H9 (cell line): Measurements from ENCODE around the gene MBD5. TPM values are rescaled to one million over a fixed set of nuclear protein-coding genes. Genes with fewer than 3 reads are reported as not detected.

ENCODE experiments used
- DNase-seq: peaks from one replicate; pipeline ENCODE4 v3.0.0-alpha.2; 2017
- H2AFZ ChIP-seq: one replicate; pipeline ENCODE4 v1.6.1; 2013; ENCODE audit warnings: mild to moderate bottlenecking, low read length, control low read depth, moderate library complexity
- H2AK5ac ChIP-seq: 2 replicates; pipeline ENCODE4 v1.6.1; 2013; ENCODE audit warnings: low read length, control low read depth, mixed read lengths; ENCODE audit not compliant: insufficient read length
- H2BK120ac ChIP-seq: one replicate; pipeline ENCODE4 v1.6.1; 2013; ENCODE audit warnings: low read depth, mild to moderate bottlenecking, low read length, control low read depth, inconsistent platforms; ENCODE audit not compliant: poor library complexity, severe bottlenecking
- H2BK12ac ChIP-seq: 2 replicates; pipeline ENCODE4 v1.6.1; 2013; ENCODE audit warnings: low read length, control low read depth, mixed read lengths, low read depth; ENCODE audit not compliant: insufficient read length
- H2BK15ac ChIP-seq: 2 replicates; pipeline ENCODE4 v1.6.1; 2013; ENCODE audit warnings: low read depth, low read length, control low read depth
- H2BK20ac ChIP-seq: one replicate; pipeline ENCODE4 v1.6.1; 2013; ENCODE audit warnings: low read depth, mild to moderate bottlenecking, low read length, control low read depth, inconsistent platforms; ENCODE audit not compliant: poor library complexity, severe bottlenecking
- H2BK5ac ChIP-seq: 2 replicates; pipeline ENCODE4 v1.6.1; 2013; ENCODE audit warnings: low read length, control low read depth, mixed read lengths; ENCODE audit not compliant: insufficient read length
- H3K14ac ChIP-seq: 2 replicates; pipeline ENCODE4 v1.6.1; 2013; ENCODE audit warnings: low read length, control low read depth; ENCODE audit not compliant: insufficient read depth
- H3K18ac ChIP-seq: 2 replicates; pipeline ENCODE4 v1.6.1; 2013; ENCODE audit warnings: low read depth, mild to moderate bottlenecking, mixed read lengths, low read length, control low read depth; ENCODE audit not compliant: insufficient read length
- H3K23ac ChIP-seq: 2 replicates; pipeline ENCODE4 v1.6.1; 2013; ENCODE audit warnings: low read length, control low read depth, mixed read lengths, low read depth; ENCODE audit not compliant: insufficient read length
- H3K23me2 ChIP-seq: 2 replicates; pipeline ENCODE4 v1.6.1; 2013; ENCODE audit warnings: low read depth, mild to moderate bottlenecking, mixed read lengths, low read length, control low read depth; ENCODE audit not compliant: insufficient read length, poor library complexity, severe bottlenecking
- H3K27ac ChIP-seq: 2 replicates; pipeline ENCODE4 v1.5.1; 2013; ENCODE audit warnings: low read length, control low read depth, mixed read lengths, low read depth; ENCODE audit not compliant: insufficient read length
- H3K27me3 ChIP-seq: 2 replicates; pipeline ENCODE4 v1.6.1; 2013; ENCODE audit warnings: low read length, control low read depth, inconsistent platforms; ENCODE audit not compliant: insufficient read depth
- H3K4ac ChIP-seq: 2 replicates; pipeline ENCODE4 v1.6.1; 2013; ENCODE audit warnings: low read depth, mild to moderate bottlenecking, control low read depth, inconsistent platforms, low read length, moderate library complexity
- H3K4me1 ChIP-seq: 2 replicates; pipeline ENCODE4 v1.6.1; 2013; ENCODE audit warnings: low read length, control low read depth, inconsistent platforms; ENCODE audit not compliant: insufficient read depth
- H3K4me2 ChIP-seq: 2 replicates; pipeline ENCODE4 v1.6.1; 2013; ENCODE audit warnings: low read length, control low read depth, mixed read lengths; ENCODE audit not compliant: insufficient read length, insufficient read depth
- H3K56ac ChIP-seq: 2 replicates; pipeline ENCODE4 v1.6.1; 2013; ENCODE audit warnings: low read depth, mild to moderate bottlenecking, mixed read lengths, low read length, control low read depth; ENCODE audit not compliant: insufficient read length
- H3K79me1 ChIP-seq: 2 replicates; pipeline ENCODE4 v1.6.1; 2013; ENCODE audit warnings: low read depth, mild to moderate bottlenecking, moderate library complexity, low read length, control low read depth, inconsistent platforms; ENCODE audit not compliant: insufficient read depth, poor library complexity, severe bottlenecking
- H3K79me2 ChIP-seq: 2 replicates; pipeline ENCODE4 v1.6.1; 2013; ENCODE audit warnings: low read length, control low read depth, inconsistent platforms; ENCODE audit not compliant: insufficient read depth
- H3K9ac ChIP-seq: 2 replicates; pipeline ENCODE4 v1.6.1; 2013; ENCODE audit warnings: low read length, control low read depth, mixed read lengths; ENCODE audit not compliant: insufficient read length; ENCODE audit errors: extremely low read depth
- H3K9me3 ChIP-seq: one replicate; pipeline ENCODE4 v1.6.1; 2013; ENCODE audit warnings: low read depth, low read length, inconsistent platforms; ENCODE audit not compliant: control insufficient read depth
- H3T11ph ChIP-seq: one replicate; pipeline ENCODE4 v1.6.1; 2013; ENCODE audit warnings: mild to moderate bottlenecking, low read length, control low read depth, inconsistent platforms
- H4K20me1 ChIP-seq: one replicate; pipeline ENCODE4 v1.6.1; 2013; ENCODE audit not compliant: control insufficient read depth, insufficient read length, insufficient read depth
- H4K5ac ChIP-seq: 2 replicates; pipeline ENCODE4 v1.6.1; 2013; ENCODE audit warnings: low read depth, mild to moderate bottlenecking, mixed read lengths, low read length, control low read depth; ENCODE audit not compliant: insufficient read length
- H4K8ac ChIP-seq: replicated peaks from 2 replicates; pipeline ENCODE4 v1.6.1; 2013; ENCODE audit warnings: low read length, control low read depth, mixed read lengths, low read depth; ENCODE audit not compliant: insufficient read length
- H4K91ac ChIP-seq: 2 replicates; pipeline ENCODE4 v1.6.1; 2013; ENCODE audit warnings: low read depth, mild to moderate bottlenecking, moderate library complexity, mixed read lengths, low read length, control low read depth; ENCODE audit not compliant: insufficient read length
- H3K27ac Mint-ChIP-seq, 3 experiments: 2 replicates in 2 of 3; 3 replicates in 1 of 3; pipeline ENCODE4 v1.8.0; 2020 to 2021; ENCODE audit warnings: mixed read lengths in 3 of 3, mild to moderate bottlenecking in 1 of 3, moderate library complexity in 1 of 3
- H3K27me3 Mint-ChIP-seq: 2 replicates; pipeline ENCODE4 v1.8.0; 2021; ENCODE audit warnings: low read depth, mild to moderate bottlenecking, moderate library complexity, mixed read lengths
- H3K36me3 Mint-ChIP-seq, 3 experiments: 2 replicates in 2 of 3; 3 replicates in 1 of 3; pipeline ENCODE4 v1.8.0; 2020 to 2021; ENCODE audit warnings: low read depth in 3 of 3, mixed read lengths in 3 of 3; ENCODE audit not compliant: insufficient read depth in 1 of 3
- H3K4me1 Mint-ChIP-seq, 2 experiments: 2 replicates each; pipeline ENCODE4 v1.8.0; 2020; ENCODE audit warnings: mixed read lengths in 2 of 2
- H3K4me3 Mint-ChIP-seq, 2 experiments: 2 replicates in 1 of 2; 3 replicates in 1 of 2; pipeline ENCODE4 v1.8.0; 2020 to 2021; ENCODE audit warnings: mild to moderate bottlenecking in 2 of 2, mixed read lengths in 2 of 2, moderate library complexity in 1 of 2
- H3K9me3 Mint-ChIP-seq, 2 experiments: 2 replicates in 1 of 2; 3 replicates in 1 of 2; pipeline ENCODE4 v1.8.0; 2020; ENCODE audit warnings: mild to moderate bottlenecking in 2 of 2, mixed read lengths in 2 of 2, moderate library complexity in 1 of 2
- WGBS: extraction: QIAGEN DNeasy Blood & Tissue Kit; methylation state at CpG from one replicate; pipeline ENCODE4 v1.1.7; 2013; ENCODE audit warnings: missing lambda C conversion rate, low lambda C conversion rate, mixed read lengths; ENCODE audit not compliant: insufficient read length; ENCODE audit errors: extremely low coverage; 5-methylcytosine and 5-hydroxymethylcytosine counted together
- total RNA-seq: library from RNA; stranded (reverse); gene quantifications from 2 replicates; pipeline ENCODE4 v1.2.1, GENCODE V29; 2021
- TF ChIP-seq, protein P1 (sequence below): fragments of 200-600 bp; sonication (generic); conservative IDR thresholded peaks from 3 replicates; pipeline ENCODE4 v1.8.0; 2021; ENCODE audit warnings: antibody characterized with exemption, mild to moderate bottlenecking

MBD5 gene
- total RNA-seq, 1 experiment from 2014 or later = 23.1 TPM

DNA sequence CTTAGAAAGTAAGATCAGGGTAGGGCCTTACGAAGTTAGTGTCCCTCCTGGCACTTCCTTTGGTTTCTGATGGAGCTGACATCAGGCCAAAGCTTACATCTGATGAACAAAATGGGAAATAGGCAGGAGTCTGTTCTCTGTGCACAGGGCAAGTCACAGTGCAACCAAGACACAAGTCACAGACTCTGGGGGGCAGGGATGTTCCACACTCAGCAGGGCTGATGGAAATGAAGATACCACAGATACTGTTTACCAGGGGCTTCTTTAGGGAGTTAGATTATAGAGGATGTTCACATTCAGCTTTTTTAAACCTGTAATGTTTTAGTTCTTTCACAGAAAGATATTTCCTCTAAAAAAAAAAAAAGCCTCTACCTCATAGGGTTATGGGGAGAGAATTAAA, 517.5 kb downstream of the MBD5 start:
- H3K56ac ChIP-seq = no peak overlapping the region
- no peaks in the 10 kb centered on the region for H3K9me3 Mint-ChIP-seq
- H3K9ac ChIP-seq = no peak overlapping the region
- no CpG with 5 or more reads among the region's 1 CpG for WGBS
- H2BK5ac ChIP-seq = no peak overlapping the region
- H3K4me2 ChIP-seq = no peak overlapping the region
- no peak overlapping the region for H3K4me3 Mint-ChIP-seq
- TF ChIP-seq, protein P1, sequence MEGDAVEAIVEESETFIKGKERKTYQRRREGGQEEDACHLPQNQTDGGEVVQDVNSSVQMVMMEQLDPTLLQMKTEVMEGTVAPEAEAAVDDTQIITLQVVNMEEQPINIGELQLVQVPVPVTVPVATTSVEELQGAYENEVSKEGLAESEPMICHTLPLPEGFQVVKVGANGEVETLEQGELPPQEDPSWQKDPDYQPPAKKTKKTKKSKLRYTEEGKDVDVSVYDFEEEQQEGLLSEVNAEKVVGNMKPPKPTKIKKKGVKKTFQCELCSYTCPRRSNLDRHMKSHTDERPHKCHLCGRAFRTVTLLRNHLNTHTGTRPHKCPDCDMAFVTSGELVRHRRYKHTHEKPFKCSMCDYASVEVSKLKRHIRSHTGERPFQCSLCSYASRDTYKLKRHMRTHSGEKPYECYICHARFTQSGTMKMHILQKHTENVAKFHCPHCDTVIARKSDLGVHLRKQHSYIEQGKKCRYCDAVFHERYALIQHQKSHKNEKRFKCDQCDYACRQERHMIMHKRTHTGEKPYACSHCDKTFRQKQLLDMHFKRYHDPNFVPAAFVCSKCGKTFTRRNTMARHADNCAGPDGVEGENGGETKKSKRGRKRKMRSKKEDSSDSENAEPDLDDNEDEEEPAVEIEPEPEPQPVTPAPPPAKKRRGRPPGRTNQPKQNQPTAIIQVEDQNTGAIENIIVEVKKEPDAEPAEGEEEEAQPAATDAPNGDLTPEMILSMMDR = no peak
- H4K8ac ChIP-seq = no peak overlapping the region
- H3K27me3 Mint-ChIP-seq = peaks cover 30% of the 10 kb centered on the region
- no peaks in the 10 kb centered on the region for H4K20me1 ChIP-seq
- no peak overlapping the region for H4K5ac ChIP-seq
- H3K4me1 ChIP-seq = 0 out of 2 replicates have a peak, but pooled peaks cover 6% of the 10 kb centered on the region
- H3K23ac ChIP-seq = no peak overlapping the region
- no peak overlapping the region for H2BK15ac ChIP-seq
- no peak overlapping the region for H3K4ac ChIP-seq
- H3K4me1 Mint-ChIP-seq = peaks cover 18 to 20% of the 10 kb centered on the region in 2 experiments
- no peak overlapping the region for H3K14ac ChIP-seq
- no peak overlapping the region for H2BK20ac ChIP-seq
- no peaks in the 10 kb centered on the region for H3K23me2 ChIP-seq
- no peaks in the 10 kb centered on the region for H3K79me2 ChIP-seq
- no peak overlapping the region for H4K91ac ChIP-seq
- H3K27me3 ChIP-seq = no peaks in the 10 kb centered on the region
- no peak for DNase-seq
- H3T11ph ChIP-seq = no peak overlapping the region
- H3K79me1 ChIP-seq = no peaks in the 10 kb centered on the region
- no peak overlapping the region for H2AFZ ChIP-seq
- no peak overlapping the region for H3K18ac ChIP-seq
- H3K36me3 Mint-ChIP-seq = no peaks in the 10 kb centered on the region
- H2AK5ac ChIP-seq = no peak overlapping the region
- no peak overlapping the region for H2BK12ac ChIP-seq
- H3K27ac ChIP-seq = no peak overlapping the region
- H3K9me3 ChIP-seq = no peaks in the 10 kb centered on the region
- no peak overlapping the region; a peak in 1 of 7 replicates for H3K27ac Mint-ChIP-seq
- H2BK120ac ChIP-seq = no peak overlapping the region
